HG02981 (cell line): ENCODE data around the gene IL17RB.

Source experiments
- ATAC-seq: cut with Tn5 transposase; IDR thresholded peaks from one replicate; pipeline ENCODE4 v1.9.1; 2021; ENCODE audit warnings: mild to moderate bottlenecking, moderate library complexity; ENCODE audit not compliant: unreplicated experiment

The IL17RB gene

GRCh38 chr3:53828581-53828980 is 17.8 kb upstream of the IL17RB start:
- no peak for ATAC-seq

GRCh38 chr3:53829605-53830004 is 16.8 kb upstream of the IL17RB start:
- no peak for ATAC-seq

GRCh38 chr3:53830944-53831343 is 15.4 kb upstream of the IL17RB start:
- ATAC-seq, result no peak

- ATAC-seq, result no peak
Observed at GRCh38 chr3:53833053-53833645, 13.2 kb upstream of the IL17RB start.

- ATAC-seq, result no peak
Observed at GRCh38 chr3:53833700-53834099, 12.7 kb upstream of the IL17RB start.

- no peak for ATAC-seq
Observed at GRCh38 chr3:53834429-53835095, 11.8 kb upstream of the IL17RB start.

GRCh38 chr3:53835257-53835656 is 11.1 kb upstream of the IL17RB start:
- ATAC-seq, result no peak

- ATAC-seq, result no peak
Observed at GRCh38 chr3:53836084-53836872, 10.1 kb upstream of the IL17RB start.

- ATAC-seq, result no peak
Observed at GRCh38 chr3:53837331-53837730, 9.0 kb upstream of the IL17RB start.

GRCh38 chr3:53841296-53841695 is 5.1 kb upstream of the IL17RB start:
- no peak for ATAC-seq

GRCh38 chr3:53842436-53843194 is 3.8 kb upstream of the IL17RB start:
- no peak for ATAC-seq

- ATAC-seq, result no peak
Observed at GRCh38 chr3:53843195-53844177, 2.9 kb upstream of the IL17RB start.

GRCh38 chr3:53844262-53845102 is 1.9 kb upstream of the IL17RB start:
- ATAC-seq, result no peak

- peak; percentile 12 for ATAC-seq
Observed at GRCh38 chr3:53845103-53845880, 1.1 kb upstream of the IL17RB start.

- no peak for ATAC-seq
Observed at GRCh38 chr3:53845881-53846133, 561 bp upstream of the IL17RB start.

- ATAC-seq, result no peak
Observed at GRCh38 chr3:53846851-53847155, 435 bp downstream of the IL17RB start.

- no peak for ATAC-seq
Observed at GRCh38 chr3:53849916-53850315, 3.5 kb downstream of the IL17RB start.

GRCh38 chr3:53850895-53851294 is 4.5 kb downstream of the IL17RB start:
- ATAC-seq, result no peak

- no peak for ATAC-seq
Observed at GRCh38 chr3:53856964-53857363, 10.6 kb downstream of the IL17RB start.
